Measurements from ENCODE around the gene PDCD2L.

DNA sequence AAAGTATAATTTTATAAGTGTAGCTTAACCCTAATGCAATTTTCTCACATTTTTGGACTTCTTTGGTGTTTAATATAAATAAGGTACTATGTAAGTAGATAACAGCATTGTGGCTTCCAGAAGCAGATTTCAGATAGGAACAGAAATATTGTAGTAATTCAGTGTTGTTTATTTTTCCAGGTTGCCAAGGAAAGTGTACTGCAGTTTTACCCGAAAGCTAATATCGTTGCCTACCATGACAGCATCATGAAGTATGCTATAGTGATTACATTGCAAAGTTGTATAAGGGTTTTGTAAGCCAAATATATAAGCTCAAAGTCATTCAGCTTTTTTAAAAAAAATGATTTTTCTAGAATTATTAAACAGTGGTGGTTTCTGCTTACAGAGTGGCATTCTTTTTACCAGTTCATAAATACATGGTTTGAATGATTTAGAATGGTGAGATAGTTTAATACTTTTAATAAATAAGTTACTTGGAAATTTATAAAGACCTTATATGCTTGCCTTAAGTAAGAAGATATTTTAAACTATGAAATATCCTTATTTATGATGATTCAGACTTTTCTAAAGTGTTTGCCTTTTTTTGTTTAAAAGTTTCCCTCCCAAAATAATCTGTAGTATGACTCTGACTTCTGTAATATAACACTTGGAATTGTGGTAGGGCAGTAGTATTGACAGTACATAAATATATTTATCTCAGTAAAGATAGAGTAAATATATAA is 27.6 kb downstream of the PDCD2L start:
- TF ChIP-seq CTCF (IDR thresholded peaks at IDR 0.05; ENCODE audit: borderline replicate concordance, extremely low read depth, low read length, poor library complexity, severe bottlenecking) (no peak), EZH2 (IDR thresholded peaks at IDR 0.05; ENCODE audit: borderline replicate concordance, low read depth, low read length, severe bottlenecking) (no peak)
